ENCODE measurements around the gene SLIT1. TPM values are rescaled to one million over a fixed set of nuclear protein-coding genes. Genes with fewer than 3 reads are reported as not detected.
A peak's percentile ranks its signal among the peaks of the same experiment; 100 is the strongest.

The SLIT1 gene
- total RNA-seq (2014; rRNA removed; shearing (Covaris generic)), result not detected in 2 replicates

DNA sequence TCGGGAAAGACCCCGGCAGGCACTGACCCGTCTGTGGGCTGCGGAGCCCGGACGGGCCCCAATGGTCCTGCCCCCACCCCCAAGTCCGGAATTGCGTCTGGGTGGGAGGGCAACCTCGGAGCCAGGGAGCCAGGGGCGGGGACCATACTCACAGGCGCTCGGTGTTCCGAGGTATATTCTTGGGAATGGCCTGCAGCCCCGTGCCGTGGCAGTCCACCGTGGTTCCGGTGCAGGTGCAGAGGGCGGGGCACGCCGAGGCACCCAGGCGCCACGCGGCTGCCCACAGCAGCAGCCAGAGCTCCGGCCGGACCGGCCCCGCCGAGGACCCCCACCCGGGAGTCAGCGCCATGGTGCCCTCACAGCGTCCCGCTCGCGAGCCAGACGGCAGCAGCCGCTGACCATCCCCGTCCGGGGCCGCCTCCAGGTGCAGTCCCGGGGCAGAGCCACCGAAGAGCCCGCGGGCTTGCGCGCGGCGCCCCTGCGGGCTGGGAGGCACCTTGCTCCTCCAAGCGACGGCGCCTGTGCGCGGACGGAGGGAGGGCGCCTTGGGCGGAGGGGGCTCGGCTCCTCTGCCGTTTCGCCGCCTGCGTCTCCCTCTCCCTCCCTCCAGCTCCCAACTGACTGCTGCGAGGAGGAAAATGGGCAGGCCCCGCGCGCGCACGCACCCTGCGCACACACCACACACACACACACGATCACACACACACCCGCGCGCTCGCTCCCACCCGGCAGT, at the start of gene SLIT1:
TSS of gene SLIT1 (minus strand) at position 634 of the 733 bp plus-strand sequence. CDS start at position 349, 285 bp downstream.
- DNase-seq (ENCODE audit: low read depth), result no peak

DNA sequence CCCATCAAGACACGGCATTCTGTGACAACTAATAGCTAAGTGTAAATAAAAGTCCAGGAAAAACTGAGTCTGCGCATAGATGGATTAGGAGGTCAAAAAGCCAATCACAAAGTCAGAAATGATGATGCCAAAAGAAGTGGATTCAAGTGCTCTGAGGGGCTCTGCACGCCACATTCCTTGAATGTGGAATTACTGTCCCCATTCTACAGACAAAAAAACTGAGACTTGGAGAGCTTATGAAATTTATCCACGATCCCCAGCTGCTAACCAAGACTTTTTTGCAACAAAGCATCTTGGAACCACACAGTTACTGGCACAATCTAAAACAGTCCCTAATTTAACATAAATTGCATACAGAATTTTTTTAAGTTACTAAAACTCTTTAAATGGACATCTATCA, 49.6 kb upstream of the SLIT1 start:
- no peak for DNase-seq (ENCODE audit: low read depth)

DNA sequence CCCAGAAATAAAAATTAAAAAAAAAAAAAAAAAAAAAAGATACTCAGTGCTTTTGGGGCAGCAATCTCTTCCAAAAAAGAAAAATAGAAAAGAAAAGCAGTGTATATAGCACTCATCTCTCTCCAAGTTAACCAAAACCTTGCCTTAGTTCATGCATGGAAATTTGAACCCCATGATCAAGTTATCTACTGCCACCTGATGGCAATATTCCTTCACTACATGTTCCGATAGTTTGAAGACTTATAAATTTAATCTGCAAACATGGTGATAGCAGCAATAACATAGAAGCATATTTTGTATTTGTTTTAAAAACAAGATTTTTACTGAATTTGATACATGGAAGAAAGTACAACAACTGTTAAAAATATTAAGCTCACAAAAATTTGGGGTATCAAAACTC, 48.6 kb upstream of the SLIT1 start:
- DNase-seq (ENCODE audit: low read depth), result peak; percentile 38

DNA sequence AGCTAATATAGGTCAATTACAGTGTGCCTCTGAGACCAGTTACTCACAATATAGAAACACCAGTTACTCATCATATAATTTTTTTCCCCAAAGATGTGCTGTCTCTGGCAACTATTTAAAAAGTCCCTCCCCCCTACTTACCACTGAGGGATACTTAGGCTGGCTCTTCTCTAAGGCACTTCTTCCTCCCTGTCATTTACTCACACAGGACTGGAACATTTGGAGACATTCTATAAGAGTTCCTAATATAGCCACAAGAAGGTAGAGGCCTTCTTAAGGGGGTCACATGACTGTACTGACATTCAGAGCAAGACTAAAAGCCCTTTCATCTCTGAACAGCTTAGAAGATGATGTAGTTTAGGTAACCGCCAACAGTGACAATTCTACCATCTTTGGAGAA, 44.4 kb upstream of the SLIT1 start:
- DNase-seq (ENCODE audit: low read depth), result no peak

DNA sequence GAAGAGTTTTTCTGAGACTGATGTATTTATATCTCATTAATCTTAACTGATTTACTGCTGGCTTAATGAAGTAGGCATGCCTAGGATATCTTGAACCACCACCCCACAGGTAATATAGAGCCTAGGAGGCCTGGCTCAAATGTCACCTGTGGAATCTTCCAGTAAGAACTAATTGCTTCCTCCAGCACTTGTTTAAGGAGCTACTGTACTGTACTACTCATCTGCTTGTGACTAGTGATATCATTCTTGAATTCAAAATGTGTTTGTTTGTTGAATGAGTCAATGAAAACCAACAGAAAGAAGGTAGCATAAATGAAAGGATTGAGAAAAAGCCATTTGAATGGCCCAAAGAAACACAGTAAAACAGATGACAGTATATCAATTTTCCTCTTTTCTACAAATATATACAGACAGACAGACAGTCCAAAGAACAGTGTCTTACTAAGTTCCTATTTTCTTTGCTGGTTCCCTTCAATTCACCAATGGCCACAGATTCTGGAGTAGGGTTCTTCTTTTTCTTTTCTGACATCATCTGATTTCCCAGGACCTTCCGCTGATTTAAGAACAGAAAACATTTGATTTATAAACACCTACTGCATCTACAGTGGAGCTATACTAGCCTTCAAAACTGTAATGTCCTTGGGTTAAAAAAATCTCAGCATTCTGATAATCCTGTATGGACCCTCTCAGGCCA, 43.7 kb upstream of the SLIT1 start:
- DNase-seq (ENCODE audit: low read depth), result no peak

DNA sequence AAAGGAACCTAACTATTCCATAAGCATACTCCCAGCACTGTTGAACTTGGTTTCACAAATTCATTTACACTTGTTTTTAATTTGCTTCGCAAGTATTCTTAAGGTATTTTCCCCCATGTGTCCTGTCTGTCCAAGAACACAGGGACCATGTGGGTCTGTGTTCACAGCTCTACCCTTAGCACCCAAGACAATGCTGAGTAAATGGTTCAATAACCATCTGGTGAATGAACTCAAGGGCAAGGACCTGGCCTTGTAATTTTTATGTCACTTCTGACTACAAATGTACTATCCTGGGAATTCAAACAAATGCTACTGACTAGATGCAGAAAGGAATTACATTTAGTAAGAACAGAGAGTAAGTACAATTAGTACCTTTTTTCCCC, 43.0 kb upstream of the SLIT1 start:
- DNase-seq (ENCODE audit: low read depth), result no peak

DNA sequence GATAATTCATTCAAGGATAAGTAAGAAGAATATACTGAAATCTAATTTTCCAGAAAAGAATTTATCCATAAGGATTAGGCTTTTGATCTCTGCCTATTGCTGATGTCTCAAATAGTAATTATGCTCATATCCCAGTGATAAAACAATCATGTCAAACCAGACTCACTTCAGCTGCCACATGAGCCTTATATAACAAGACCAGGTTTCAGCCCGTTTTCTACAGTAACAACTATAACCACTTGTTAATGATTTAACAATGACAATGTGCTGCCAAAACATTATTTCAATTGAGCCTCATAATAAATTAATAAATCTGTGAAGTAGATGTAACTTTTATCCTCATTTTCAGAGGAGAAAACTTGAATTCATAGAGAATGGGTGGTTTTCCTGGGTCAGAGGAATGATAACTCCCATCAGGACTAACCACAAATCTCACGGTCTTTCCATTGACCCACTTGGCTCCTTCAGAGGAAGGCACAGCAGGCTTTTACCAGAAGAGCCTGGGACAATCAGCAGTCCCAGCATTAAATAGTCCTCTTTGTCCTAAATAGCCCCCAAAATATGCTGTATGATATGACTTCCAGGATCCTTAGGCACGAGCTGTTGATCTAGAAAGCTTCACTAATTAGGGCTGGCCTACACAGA, 42.5 kb upstream of the SLIT1 start:
- no peak for DNase-seq (ENCODE audit: low read depth)

DNA sequence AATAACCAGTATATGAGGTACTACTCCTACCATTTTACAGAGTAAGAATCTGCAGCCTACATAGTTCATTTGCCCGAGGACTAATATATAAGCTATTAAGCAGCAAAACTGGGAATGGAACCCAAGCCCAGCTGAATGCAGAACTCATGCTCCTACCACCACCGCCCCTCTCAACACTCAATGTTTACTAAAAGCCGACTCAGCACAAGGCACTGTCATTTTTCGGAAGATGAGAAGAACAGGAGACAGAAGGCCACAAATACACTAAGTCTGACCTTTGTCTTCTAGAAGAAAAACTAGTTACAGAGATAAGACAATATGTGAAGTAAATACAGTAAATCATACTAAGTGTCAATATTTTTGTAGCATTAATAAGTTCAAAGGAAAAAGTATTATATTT, 40.6 kb upstream of the SLIT1 start:
- no peak for DNase-seq (ENCODE audit: low read depth)

DNA sequence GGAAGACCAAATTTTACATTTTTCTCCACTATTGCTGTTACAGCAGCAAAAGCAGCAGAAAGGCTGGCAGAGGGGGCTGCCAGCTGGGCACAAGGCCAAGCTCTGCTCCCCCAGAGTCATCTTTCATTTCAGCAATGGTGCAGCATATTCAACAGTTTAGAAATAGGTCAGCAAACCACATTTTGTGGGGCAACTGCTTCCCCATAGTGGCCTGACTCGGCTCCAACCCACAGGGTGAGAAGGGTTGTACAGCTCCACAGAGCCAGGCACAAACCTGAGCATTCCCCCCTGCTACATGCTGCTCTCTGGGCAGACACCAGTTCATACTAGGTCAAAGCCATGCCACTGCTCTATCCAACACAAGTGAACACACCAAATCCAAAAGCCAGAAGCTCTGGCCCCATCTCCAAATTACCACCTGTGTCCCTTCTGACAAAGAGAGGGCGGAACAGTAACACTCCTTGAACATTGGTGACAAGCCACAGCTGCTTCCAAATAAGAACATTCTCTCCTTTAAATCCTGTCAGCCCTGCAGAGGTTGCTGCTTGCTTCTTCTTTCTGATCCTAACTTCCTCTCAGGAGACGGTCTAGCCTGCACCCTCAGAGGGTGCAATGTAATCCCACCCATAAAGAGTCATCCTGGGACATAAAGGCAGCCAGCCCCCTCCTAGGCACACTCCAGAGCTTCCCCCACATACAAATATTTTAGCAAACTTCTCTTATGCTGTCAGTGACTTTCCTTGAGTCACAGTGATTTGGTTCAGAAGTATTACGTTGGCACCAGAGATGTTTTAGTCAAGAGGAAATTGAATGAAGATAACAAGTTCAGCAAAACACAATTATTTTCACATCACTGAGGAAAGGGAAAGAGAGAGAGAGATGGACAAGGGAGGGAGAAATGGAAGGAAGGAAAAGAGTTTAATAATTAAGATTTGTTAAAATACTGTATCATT, 39.0 kb upstream of the SLIT1 start:
- no peak for DNase-seq (ENCODE audit: low read depth)

DNA sequence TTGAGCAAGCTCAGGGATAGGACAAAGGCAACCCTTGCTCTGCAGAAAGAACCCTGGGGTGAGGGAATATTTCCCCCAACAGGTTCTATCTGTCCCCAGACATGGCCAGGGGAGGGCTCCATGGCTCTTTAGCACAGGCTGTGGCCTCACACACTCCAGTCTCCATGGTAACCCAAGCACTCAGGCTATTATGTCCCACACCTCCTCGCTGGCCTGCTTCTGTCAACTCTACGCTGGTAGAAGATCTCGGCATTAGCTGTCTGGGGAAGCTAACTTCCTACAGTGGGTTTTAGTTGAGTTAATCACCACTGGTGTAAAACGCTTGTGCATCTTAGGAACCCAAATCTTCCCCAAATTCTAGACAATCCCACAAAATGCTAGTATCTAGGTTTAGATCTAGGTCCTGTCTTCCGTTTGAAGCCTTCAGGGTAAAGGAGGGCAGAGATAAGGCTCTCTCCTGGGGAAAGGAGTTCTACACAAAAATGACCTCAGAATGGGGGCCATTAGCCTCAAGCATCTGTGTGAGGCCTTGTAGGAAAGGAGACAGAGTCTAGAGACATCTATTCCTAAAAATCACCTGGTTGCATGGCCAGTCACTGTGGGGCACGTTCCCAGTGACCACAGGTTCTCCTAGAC, 36.7 kb upstream of the SLIT1 start:
- DNase-seq (ENCODE audit: low read depth), result no peak

DNA sequence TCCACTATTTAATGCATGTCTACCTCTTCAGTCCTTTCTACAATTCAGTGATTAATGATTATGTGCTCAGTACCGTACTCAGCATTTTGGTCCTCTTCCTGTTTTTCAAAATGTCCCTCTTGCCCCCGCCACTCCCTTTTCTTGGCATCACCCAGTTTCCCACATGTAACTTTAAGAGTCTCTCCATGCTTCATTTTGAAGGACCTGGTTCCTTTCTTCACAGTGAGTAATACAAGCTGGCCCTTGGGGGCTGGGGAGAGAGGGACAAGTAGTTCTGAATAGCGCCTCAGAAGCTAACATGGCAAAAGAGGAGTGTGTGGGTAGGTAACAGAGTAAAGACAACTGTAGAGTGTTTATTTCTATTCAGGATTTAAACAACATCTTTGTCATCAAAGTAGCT, 34.6 kb upstream of the SLIT1 start:
- no peak for DNase-seq (ENCODE audit: low read depth)

DNA sequence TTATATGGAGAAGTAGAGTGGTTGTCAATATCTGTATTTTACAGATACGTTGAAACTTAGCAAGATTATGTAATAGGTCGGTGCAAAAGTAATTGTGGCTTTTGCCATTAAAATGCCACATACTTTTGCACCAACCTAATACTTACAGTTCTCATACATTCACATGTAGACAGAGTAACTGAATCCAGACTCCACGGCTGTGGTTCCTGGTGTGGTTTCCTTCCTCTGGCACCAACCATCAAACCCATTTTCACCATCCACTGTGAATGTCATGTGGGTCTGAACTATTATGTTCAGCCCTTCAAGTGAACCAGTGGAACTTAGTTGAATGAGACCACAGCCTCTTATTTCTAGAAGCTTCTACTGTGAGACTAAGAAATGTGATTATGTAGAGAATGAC, 31.5 kb upstream of the SLIT1 start:
- no peak for DNase-seq (ENCODE audit: low read depth)

DNA sequence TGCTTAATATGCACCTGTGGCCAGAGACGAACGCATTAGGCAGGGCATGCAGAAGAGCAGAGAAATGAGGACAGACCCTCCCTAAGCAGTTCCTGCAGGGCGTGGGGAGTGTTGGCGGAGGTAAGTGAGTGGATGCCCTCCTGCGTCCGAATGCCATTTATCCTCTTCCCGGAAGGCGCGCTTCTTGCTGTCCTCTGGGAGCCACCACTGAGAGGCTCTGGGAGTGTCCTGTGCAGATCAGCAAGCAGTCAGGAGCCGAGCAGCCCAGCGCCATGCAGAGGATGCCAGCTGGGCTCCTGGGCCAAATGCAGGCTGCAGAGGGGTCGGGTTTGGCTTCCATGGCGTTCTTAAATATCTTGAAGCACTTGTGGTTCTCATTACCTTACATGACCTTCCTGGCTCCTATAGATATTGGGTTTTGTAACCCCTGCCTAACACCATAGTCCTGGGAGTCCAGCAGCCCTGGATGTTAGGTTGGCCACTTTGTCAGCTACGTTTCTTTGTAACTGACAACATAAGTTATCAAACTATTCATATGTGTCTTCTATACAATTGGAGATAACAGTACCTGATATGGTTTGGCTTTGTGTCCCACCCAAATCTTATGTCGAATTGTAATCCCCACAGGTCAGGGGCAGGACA, 30.0 kb upstream of the SLIT1 start:
- no peak for DNase-seq (ENCODE audit: low read depth)

DNA sequence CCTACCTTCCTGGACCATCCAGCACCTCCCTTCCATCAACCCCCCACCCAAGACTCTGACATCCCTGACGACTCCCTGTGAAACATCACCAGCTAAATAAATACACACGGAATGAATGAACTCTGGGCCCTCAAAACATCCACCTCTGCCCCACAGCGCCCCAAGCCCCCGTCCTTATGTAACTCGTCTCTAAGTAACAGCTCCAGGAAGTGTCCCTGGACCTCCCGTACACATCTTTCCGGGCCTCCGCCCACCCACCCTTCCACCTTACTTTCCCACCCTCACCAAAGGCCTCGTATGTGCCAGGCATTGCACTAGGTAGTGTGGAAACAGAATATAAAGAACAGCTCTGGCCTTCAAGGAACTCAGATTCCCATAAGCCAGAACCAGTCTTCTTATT, 27.7 kb upstream of the SLIT1 start:
- DNase-seq (ENCODE audit: low read depth), result no peak

DNA sequence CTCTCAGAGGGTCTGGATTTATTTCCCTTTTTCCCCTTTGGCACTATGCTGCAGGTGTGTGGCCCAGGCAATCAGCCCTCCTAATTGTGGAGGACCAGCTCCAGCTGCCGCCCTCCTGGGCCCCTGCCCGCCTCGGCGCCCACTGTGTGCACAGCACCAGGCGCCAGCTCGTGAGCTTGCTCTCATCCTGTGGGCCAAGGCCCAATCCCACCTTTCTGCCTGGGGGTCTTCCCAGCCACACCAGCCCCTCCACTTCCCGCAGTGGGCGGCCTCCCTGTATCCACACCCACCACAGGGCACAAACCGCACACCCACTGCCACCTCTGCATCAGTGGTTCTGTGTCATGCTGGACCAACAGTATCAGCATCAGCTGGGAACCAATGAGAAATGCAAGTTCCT, 25.5 kb upstream of the SLIT1 start:
- DNase-seq (ENCODE audit: low read depth), result no peak

DNA sequence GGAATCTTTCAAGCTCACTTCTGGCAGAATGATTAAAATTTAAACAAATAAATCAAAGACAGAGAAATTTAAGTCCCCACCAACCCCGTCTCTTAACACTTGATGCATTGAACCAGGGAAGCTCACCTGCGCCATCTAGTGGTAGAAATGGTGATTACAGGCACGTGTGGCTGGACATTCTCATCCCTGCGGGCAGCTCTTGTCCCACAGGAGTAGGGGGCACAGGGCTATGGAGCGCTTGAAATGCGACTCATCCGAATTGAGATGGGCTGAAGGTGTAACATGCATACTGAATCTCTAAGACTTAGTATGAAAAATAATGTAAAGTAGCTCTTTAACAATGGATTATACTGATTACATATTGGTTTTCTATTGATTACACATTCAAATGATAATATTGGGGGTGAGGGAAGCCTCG, 24.8 kb upstream of the SLIT1 start:
- peak; percentile 65 for DNase-seq (ENCODE audit: low read depth)

DNA sequence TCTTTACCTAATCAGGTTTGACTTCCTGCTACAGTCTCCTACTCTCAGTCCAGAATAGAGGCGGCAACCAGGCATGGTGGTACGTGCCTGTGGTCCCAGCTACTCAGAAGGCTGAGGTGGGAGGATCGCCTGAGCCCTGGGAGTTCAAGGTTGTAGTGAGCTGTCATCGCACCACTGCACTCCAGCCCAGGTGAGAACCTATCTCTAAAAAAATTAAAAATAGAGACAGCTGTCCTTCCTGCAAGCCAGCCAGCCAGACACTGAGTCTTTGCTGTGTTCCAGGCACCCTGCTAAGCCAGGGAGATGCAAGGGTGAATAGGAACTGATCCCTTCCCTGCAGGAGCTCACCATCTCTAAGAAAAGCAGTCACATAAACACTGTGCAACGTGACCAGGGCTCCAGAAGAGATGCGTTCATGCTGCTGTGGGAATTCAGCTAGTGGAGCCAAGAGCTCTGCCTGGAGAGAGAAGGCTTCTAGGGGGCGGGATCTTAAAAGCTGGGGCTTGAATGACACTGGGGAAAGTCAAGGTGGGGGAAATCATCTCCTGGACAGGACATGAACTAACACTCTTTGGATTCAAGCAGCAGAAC, 22.1 kb upstream of the SLIT1 start:
- no peak for DNase-seq (ENCODE audit: low read depth)

DNA sequence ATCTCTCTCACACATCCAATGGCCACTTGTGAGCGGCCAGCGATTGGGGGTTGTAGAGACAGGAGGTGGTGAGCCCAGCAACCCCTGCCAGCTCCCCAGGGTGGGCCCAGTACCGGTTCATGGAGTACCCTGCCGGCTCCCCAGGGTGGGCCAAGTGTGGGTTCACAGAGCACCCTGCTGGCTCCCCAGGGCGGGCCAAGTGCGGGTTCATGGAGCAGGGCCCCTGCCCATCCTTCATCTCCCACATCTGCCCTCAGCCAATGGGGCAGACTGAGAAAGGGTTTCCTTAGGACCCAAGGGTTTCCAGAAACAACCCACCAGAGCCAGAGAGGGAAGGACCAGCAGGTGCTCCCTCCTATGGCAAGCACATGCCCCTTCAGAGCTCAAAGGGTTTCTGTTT, 21.4 kb upstream of the SLIT1 start:
- no peak for DNase-seq (ENCODE audit: low read depth)

DNA sequence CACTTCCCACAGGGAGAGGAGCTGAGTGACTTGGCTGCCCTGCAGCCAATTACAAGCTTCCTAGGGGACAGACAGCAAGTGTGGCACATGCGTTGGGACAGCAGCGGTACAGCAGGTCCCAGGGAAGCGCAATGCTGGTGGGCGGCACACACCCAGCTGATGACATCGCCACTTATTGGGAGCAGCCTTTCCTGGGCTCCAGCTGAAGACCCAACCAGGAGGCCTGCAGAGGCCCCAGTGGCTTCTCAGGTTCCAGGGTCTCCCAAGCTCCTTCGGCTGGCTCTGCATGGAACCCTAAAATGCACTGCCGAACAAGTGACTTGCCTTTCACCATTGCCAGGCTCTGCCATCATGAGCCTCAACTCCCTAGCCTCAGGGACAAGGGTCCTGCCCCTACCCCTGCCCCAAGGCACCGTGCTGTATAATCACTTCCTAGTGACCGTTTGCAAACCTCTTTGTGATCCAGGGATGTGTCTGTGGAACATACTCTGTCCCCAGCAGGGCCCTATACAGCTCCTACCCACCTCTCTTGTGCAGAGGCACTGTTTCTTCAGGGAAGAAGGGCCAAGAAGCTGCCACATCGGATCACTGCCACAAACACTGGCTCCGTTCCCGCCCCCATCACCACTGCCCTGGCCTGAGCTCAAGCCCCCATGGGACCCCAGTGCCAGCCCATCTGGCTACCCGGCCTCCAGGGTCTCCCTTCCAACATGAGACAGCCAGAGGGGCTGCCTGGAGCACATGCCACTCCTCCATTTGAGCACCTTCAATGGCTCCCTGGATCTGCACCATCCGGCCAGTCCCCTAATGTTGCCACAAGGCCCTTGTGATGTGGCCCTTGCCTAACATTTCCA, 19.3 kb upstream of the SLIT1 start:
- DNase-seq (ENCODE audit: low read depth), result no peak

DNA sequence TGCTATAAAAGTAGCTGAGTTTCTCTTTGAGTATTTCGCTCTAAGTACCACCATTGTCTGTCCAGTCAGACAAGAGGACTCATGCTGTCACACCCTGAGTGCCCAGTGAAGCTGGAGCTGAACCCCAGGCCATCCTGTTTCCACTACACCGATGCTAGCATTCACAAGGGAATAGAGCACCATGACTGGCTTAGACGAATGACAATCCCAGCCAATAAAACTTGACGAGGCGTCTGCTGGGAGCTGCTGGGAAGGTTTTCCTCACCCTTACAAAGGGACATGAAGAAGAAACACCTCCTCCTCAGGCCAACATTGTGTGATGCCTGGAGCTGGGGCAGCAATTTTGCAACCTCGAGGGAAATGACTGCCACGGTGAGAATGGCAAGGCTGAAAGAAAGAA, 17.5 kb upstream of the SLIT1 start:
- DNase-seq (ENCODE audit: low read depth), result no peak
